Gastrocnemius medialis (tissue), 4 donors: ENCODE measurements around the gene STRIT1. TPM values are rescaled to one million over a fixed set of nuclear protein-coding genes. Genes with fewer than 3 reads are reported as not detected.

Experiments used
- ATAC-seq, 2 donors: fragments of 150-250 bp; one replicate each; pipeline ENCODE4 v1.9.1; 2016
- DNase-seq, 2 donors: peaks; one replicate each; pipeline ENCODE4 v3.0.0-alpha.2; 2019
- H3K27ac ChIP-seq, 4 donors: fragments of 200-600 bp; sonication (generic); 1 replicate in 1 of 4; 2 replicates in 3 of 4; pipeline ENCODE4 v1.5.1; 2016 to 2018; ENCODE audit warnings: mild to moderate bottlenecking in 2 of 4, moderate library complexity in 1 of 4
- H3K27me3 ChIP-seq, 3 donors: fragments of 200-600 bp; sonication (generic) in 2 of 3; 1 replicate in 1 of 3; 2 replicates in 2 of 3; pipeline versions ENCODE4 v1.5.1 to v1.6.0; 2016 to 2019; ENCODE audit warnings: mild to moderate bottlenecking in 1 of 3, moderate library complexity in 1 of 3
- H3K36me3 ChIP-seq, 2 donors: fragments of 200-600 bp; sonication (generic) in 1 of 2; one replicate each; pipeline ENCODE4 v1.5.1; 2017 to 2018
- H3K4me1 ChIP-seq, 2 donors: fragments of 200-600 bp; sonication (generic) in 1 of 2; one replicate each; pipeline ENCODE4 v1.5.1; 2016 to 2017; ENCODE audit warnings: mild to moderate bottlenecking in 2 of 2
- H3K4me3 ChIP-seq, 4 donors: fragments of 200-600 bp; sonication (generic) in 3 of 4; 1 replicate in 1 of 4; 2 replicates in 3 of 4; pipeline ENCODE4 v1.5.1; 2016 to 2019; ENCODE audit warnings: mild to moderate bottlenecking in 2 of 4
- H3K9me3 ChIP-seq, 3 donors: fragments of 200-600 bp; sonication (generic) in 2 of 3; 1 replicate in 1 of 3; 2 replicates in 2 of 3; pipeline ENCODE4 v1.5.1; 2016 to 2019
- CTCF ChIP-seq, 5 experiments: fragments of 450-650 bp in 3 of 5; fragments of 200-600 bp in 2 of 5; sonication (generic) in 2 of 5; IDR thresholded peaks in 4 of 5; conservative IDR thresholded peaks in 1 of 5; 1 replicate in 4 of 5; 2 replicates in 1 of 5; pipeline ENCODE4 v1.5.1; 2016 to 2019; ENCODE audit warnings: antibody characterized with exemption in 5 of 5, mild to moderate bottlenecking in 3 of 5, moderate library complexity in 3 of 5
- POLR2A ChIP-seq, 2 donors: fragments of 450-650 bp; IDR thresholded peaks; one replicate each; pipeline ENCODE4 v1.6.1; 2017; ENCODE audit warnings: antibody characterized with exemption in 2 of 2, mild to moderate bottlenecking in 2 of 2, moderate library complexity in 2 of 2
- in situ Hi-C, 4 donors: fragments of 200-750 bp; cut with MboI; loops; one replicate each; pipeline versions ENCODE4 v1.15.0 to v1.8.0; 2017; ENCODE audit warnings: low sequenced_read_pairs in 4 of 4
- intact Hi-C: fragments of 100-400 bp; cut with DNase I; formaldehyde crosslinking; loops from one replicate; pipeline ENCODE4 v1.15.1; 2023; ENCODE audit warnings: low total_unique reads
- total RNA-seq, 4 donors: library from RNA; depleted of rRNA; stranded (reverse); fragments of >200 nt; gene quantifications; one replicate each; pipeline versions ENCODE4 v1.1.0 to v1.2.3, GENCODE V29; 2016

The STRIT1 gene
- total RNA-seq, 4 donors from 2014 or later, result 507 to 2,272 (median 1,180) TPM

GRCh38 chr3:155334914-155335723, 41.6 kb upstream of the STRIT1 start:
- in situ Hi-C loops, result loop anchor here in 3 of 4 donors (25.0 kb wide), 2 partner anchors 373 to 998 kb away; no protein-coding TSS in a partner anchor
- H3K4me3 ChIP-seq, result no peak overlapping the region
- no peak overlapping the region for H3K27ac ChIP-seq
- no peaks in the 10 kb centered on the region for H3K9me3 ChIP-seq
- ATAC-seq (no peak), DNase-seq (no peak)
- no peaks in the 10 kb centered on the region for H3K36me3 ChIP-seq
- TF ChIP-seq CTCF (IDR thresholded peaks at IDR 0.05 in 4 of 5, conservative IDR thresholded peaks at IDR 0.05 in 1 of 5) (no peak), POLR2A (IDR thresholded peaks at IDR 0.05) (no peak)
- H3K4me1 ChIP-seq, result no peaks in the 10 kb centered on the region
- no peaks in the 10 kb centered on the region for H3K27me3 ChIP-seq
- intact Hi-C loops, result no loop called here

- Histone ChIP-seq H3K36me3 (no peaks in the 10 kb centered on the region), H3K27me3 (no peaks in the 10 kb centered on the region), H3K9me3 (no peaks in the 10 kb centered on the region), H3K4me1 (no peaks in the 10 kb centered on the region), H3K4me3 (no peak overlapping the region), H3K27ac (no peak overlapping the region)
- in situ Hi-C loops, result loop anchor here in 3 of 4 donors (25.0 kb wide), 2 partner anchors 372 to 997 kb away; no protein-coding TSS in a partner anchor
- TF ChIP-seq CTCF (IDR thresholded peaks at IDR 0.05 in 4 of 5, conservative IDR thresholded peaks at IDR 0.05 in 1 of 5), result no peak
- TF ChIP-seq POLR2A (IDR thresholded peaks at IDR 0.05), result no peak
- DNase-seq, result no peak
- no peak for ATAC-seq
- intact Hi-C loops, result no loop called here
Observed at GRCh38 chr3:155334215-155334913, 40.9 kb upstream of the STRIT1 start.

- no peak for DNase-seq
- no peak overlapping the region for H3K27ac ChIP-seq
- TF ChIP-seq CTCF (IDR thresholded peaks at IDR 0.05 in 4 of 5, conservative IDR thresholded peaks at IDR 0.05 in 1 of 5), result no peak
- no peak for TF ChIP-seq POLR2A (IDR thresholded peaks at IDR 0.05)
- ATAC-seq, result no peak
- H3K27me3 ChIP-seq, result no peaks in the 10 kb centered on the region
- no peaks in the 10 kb centered on the region for H3K9me3 ChIP-seq
- intact Hi-C loops, result no loop called here
- no peaks in the 10 kb centered on the region for H3K36me3 ChIP-seq
- in situ Hi-C loops, result loop anchor here in 3 of 4 donors (25.0 kb wide), 2 partner anchors 370 to 995 kb away; no protein-coding TSS in a partner anchor
- no peaks in the 10 kb centered on the region for H3K4me1 ChIP-seq
- H3K4me3 ChIP-seq, result no peak overlapping the region
Observed at GRCh38 chr3:155332716-155333115, 39.2 kb upstream of the STRIT1 start.

- Histone ChIP-seq H3K4me1 (no peaks in the 10 kb centered on the region), H3K4me3 (no peak overlapping the region), H3K9me3 (no peaks in the 10 kb centered on the region), H3K36me3 (no peaks in the 10 kb centered on the region), H3K27ac (no peak overlapping the region), H3K27me3 (no peaks in the 10 kb centered on the region)
- DNase-seq, result no peak
- no peak for ATAC-seq
- in situ Hi-C loops (loop anchor here in 3 of 4 donors (25.0 kb wide), 2 partner anchors 369 to 994 kb away; no protein-coding TSS in a partner anchor), intact Hi-C loops (no loop called here)
- no peak for TF ChIP-seq CTCF (IDR thresholded peaks at IDR 0.05 in 4 of 5, conservative IDR thresholded peaks at IDR 0.05 in 1 of 5)
- TF ChIP-seq POLR2A (IDR thresholded peaks at IDR 0.05), result no peak
Observed at GRCh38 chr3:155331078-155331477, 37.6 kb upstream of the STRIT1 start.
